Stimulated activated CD8-positive, alpha-beta memory T cell treated with anti-CD3 and anti-CD28 coated beads, Interleukin-4, amount 100 ng/mL, for 24 hours (primary cell): Measurements from ENCODE around the gene LTB4R.
A peak's percentile ranks its signal among the peaks of the same experiment; 100 is the strongest.

Experiments used
- DNase-seq: peaks from one replicate; pipeline ENCODE4 v3.0.0-alpha.2; 2020; ENCODE audit warnings: low read depth

The LTB4R gene

DNA sequence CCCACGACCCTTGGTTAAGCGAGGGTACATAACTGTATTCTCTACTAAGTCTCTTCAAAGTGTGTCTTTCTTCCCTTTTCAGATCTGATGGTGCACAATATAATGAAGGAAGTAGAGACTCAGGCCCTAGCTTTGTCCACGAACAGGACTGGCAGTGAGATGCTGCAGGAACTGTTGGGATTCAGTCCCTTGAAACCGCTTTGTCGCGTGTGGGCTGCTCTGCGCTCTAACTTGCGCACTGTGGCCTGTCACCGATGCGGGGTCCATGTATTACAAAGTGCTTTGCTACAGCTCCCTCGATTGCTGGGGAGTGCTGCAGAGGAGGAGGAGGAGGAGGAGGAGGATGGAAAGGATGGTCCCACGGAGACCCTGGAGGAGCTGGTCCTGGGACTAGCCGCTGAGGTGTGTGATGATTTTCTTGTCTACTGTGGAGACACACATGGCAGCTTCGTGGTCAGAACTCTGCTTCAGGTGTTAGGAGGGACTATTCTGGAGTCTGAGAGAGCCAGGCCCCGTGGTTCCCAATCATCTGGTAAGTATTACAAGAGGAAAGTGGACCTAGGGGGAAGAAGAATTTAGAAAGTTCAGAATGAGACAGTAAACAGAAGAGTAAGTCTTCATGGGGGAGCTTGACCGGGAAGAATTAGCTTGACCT is 10.8 kb upstream of the LTB4R start:
- DNase-seq: no peak

DNA sequence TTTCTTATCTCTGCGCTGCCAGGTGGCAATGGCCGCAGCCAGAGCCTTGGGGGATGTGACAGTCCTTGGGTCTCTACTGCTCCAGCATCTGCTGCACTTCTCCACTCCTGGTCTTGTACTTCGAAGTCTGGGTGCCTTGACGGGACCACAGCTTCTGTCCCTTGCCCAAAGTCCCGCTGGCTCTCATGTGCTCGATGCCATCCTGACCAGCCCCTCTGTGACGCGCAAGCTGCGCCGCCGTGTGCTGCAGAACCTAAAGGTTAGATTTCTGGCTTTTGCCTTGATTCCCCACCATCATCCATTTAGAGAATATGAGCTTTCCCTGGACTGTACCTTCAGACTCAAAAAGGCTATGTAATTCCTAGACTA is 7.3 kb upstream of the LTB4R start:
- no peak for DNase-seq

DNA sequence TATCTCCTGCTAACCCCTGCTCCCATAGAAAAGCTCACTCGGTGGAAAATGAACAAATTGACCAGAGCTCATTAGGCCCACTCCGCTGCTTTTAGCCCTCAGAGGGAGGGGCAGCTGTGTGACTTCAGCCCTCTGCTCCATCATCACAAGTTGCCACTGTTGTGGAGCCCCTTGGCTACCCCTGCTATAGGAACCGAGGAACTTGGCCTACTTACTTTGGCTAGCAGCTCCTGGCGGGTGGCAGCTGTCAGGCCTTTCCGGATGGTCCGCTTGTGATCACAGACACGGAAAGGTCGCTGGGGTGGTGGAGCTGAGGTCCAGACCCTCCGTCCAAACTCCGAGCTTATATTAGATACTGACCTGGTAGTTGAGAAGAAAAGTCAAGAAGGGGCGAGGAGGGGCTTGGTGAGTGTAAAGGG is 4.1 kb upstream of the LTB4R start:
- no peak for DNase-seq

- peak; percentile 38 for DNase-seq
Measured at GRCh38 chr14:24307575-24308341, 3.5 kb upstream of the LTB4R start, which contains the start of gene CIDEB. CIDEB (minus strand) TSS chr14:24307977; CDS start chr14:24307858, 119 bp downstream.

DNA sequence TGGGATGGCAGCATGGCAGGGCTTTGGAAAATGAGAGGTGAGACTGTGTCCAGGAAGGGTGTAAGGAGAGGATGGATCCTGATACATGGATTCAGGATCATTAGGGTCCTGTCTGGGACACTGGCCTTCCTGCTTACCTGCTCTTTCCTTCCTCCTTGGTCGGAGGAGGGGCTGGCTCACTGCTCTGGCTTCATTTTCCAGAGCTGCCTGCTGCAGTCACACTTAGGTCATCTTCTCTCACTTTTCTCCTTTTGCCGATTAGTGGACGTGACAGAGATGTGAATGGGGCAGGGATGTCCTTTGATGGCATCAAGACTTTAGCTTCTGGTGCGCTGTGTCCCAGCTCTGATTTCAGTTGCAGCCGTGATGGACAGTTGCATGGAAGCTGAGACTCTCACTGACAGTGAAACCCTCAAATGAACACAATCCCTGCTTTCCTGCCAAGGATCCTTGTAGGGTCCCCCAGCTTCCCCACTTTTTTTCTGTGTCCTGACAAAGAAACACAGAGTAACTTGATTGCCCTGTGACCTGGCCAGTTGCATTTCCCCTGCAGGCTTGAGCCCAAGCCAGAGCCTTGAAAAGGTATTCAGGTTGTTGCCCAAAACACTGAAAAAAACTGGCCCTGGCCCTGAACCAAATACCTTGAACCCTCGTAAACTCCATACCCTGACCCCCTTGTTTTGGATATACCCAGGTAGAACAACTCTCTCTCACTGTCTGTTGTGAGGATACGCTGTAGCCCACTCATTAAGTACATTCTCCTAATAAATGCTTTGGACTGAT is 2.8 kb upstream of the LTB4R start:
- DNase-seq: no peak

DNA sequence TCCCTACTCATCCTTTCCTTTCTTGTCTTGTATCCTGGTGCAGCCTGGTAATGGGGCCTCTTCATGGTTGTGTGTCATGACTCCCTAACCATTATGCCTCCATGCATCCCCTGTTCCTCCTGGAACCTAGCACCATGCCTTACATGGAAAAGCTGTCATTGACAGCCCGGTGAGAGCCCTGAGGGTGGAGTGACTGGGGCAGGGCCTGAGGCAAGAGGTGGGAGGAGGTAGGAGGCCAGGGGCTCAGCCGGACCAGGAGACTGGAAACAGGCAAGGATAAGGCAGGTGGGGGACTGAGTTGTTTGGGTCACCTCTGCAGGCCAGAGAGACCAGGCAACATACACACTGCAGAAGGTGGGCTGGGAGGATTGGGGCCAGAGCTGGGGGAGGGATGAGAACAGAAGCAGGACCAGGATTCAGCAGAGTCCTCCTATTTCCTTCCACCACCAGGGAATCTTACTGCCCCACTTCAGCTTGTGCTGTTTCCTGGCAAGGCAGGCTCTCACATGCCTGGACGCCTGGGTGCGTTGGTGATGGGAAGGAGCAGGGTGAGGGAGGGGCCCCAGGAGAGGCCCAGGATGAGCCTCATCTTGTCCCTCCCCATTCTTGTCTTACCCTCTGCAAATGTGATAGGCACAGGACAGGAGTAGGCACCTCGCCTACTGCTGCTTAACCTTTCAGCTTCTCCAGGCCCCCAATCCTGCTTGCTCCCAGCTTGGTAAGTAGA is 1.6 kb upstream of the LTB4R start, which contains the start of gene LTB4R2:
TSS of gene LTB4R2 (plus strand) at position 603 of the 727 bp plus-strand sequence. CDS start 525 bp downstream, outside the sequence.
- no peak for DNase-seq

DNA sequence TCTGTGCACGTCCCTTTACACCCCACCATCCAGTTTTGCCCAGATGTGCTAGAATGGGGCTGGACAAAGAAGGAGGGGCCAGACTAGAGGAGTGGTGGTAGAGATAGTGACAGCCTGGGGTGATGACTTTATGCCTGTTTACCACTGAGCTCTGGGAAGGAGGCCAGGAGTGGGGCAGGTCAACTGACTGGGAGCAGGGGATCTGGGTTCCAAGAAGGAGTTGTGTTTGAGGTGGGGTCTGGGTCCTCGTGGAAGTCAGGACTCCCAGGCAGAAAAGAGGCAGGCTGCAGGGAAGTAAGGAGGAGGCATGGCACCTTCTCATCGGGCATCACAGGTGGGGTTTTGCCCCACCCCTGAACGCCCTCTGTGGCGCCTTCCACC is 1.0 kb upstream of the LTB4R start:
- no peak for DNase-seq

GRCh38 chr14:24311837-24312615 is 724 bp downstream of the LTB4R start:
- no peak for DNase-seq

- DNase-seq: no peak
Measured at GRCh38 chr14:24312736-24313507, 1.6 kb downstream of the LTB4R start.

- DNase-seq: no peak
Measured at GRCh38 chr14:24313913-24314312, 2.6 kb downstream of the LTB4R start.

- DNase-seq: no peak
Measured at GRCh38 chr14:24314377-24315193, 3.3 kb downstream of the LTB4R start.

DNA sequence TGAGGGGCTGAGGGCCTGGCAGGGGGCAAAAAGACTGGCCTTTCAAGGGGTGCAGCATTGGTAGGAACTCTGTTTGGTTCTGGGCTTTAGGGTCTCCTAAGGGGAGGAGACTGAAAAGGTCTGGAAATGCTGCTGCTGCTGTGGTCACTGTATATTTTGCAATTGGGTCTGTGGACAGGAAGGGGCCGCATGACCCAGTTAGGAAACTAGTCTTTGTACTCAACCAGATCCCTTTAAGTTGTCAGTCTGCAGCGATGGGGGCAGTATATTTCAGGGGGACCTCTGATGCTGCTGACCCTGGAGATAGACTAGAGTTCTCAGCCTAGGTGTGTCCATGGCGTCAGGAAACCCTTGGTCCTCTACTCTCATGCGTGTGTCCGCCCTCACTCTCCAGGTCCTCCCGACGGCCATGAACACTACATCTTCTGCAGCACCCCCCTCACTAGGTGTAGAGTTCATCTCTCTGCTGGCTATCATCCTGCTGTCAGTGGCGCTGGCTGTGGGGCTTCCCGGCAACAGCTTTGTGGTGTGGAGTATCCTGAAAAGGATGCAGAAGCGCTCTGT is 4.0 kb downstream of the LTB4R start:
- no peak for DNase-seq

- no peak for DNase-seq
Measured at GRCh38 chr14:24315807-24316596, 4.7 kb downstream of the LTB4R start.

DNA sequence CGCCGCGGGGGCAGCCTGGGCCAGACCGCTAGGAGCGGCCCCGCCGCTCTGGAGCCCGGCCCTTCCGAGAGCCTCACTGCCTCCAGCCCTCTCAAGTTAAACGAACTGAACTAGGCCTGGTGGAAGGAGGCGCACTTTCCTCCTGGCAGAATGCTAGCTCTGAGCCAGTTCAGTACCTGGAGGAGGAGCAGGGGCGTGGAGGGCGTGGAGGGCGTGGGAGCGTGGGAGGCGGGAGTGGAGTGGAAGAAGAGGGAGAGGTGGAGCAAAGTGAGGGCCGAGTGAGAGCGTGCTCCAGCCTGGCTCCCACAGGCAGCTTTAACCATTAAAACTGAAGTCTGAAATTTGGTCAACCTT is 5.3 kb downstream of the LTB4R start:
- no peak for DNase-seq

DNA sequence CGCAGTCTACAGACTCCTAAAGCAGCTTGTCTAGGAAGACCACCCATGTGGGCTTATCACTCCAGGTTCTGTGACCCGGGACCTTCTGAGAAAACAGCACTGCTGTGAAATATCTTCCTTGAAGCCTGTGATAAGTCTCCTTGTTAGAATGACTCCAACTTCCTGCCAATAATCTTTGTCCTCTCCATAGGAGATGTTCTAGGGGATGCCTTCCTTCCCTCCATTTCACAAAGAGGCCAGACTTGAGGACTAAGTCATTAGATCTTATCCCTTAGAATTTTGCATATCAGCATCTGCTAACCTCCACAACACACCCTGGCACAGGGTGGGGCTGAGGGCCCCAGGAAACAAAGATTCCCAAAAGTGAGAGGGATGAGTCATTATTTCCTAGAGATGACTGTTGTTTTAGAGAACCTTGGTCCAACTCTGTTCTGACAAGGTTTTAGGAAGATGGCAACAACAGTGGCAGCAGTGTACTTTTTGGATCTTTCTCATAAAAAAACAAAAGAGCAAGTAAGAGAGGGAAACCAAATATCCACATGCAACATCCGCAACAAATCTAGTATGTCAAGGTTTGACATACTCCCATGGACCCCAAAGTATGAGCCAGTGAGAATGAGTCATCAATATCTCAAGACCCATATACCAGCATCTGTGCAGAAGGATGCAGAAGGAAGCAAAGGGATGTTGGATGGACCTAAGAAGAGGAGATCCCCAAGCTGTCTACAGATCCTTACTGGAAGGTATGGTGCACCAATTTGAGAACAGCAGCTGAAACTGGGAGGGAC is 6.0 kb downstream of the LTB4R start:
- DNase-seq: no peak

- no peak for DNase-seq
Measured at GRCh38 chr14:24321212-24321975, 10.1 kb downstream of the LTB4R start.

- DNase-seq: no peak
Measured at GRCh38 chr14:24322672-24323071, 11.4 kb downstream of the LTB4R start.
